BLaER1 treated with 17β-estradiol and CSF1 and Interleukin-3, amounts not matched to agents 10 nM and 100 nM (cell line): Measurements from ENCODE around the gene FAS.

Experiments
- H3K27ac ChIP-seq, 11 experiments: shearing (Covaris generic); formaldehyde crosslinking; 2 replicates each; pipeline ENCODE4 v1.8.1; 2022
- H3K27me3 ChIP-seq, 11 experiments: shearing (Covaris generic); formaldehyde crosslinking; 2 replicates each; pipeline ENCODE4 v1.8.1; 2022
- H3K36me3 ChIP-seq, 11 experiments: shearing (Covaris generic); formaldehyde crosslinking; 2 replicates each; pipeline ENCODE4 v1.8.1; 2022
- H3K4me1 ChIP-seq, 10 experiments: shearing (Covaris generic); formaldehyde crosslinking; 2 replicates each; pipeline ENCODE4 v1.8.1; 2022
- H3K4me2 ChIP-seq, 11 experiments: shearing (Covaris generic); formaldehyde crosslinking; 2 replicates each; pipeline ENCODE4 v1.8.1; 2022
- H3K4me3 ChIP-seq, 10 experiments: shearing (Covaris generic); formaldehyde crosslinking; 2 replicates each; pipeline ENCODE4 v1.8.1; 2022
- H3K9ac ChIP-seq, 11 experiments: shearing (Covaris generic); formaldehyde crosslinking; 2 replicates each; pipeline ENCODE4 v1.8.1; 2022
- H3K9me3 ChIP-seq, 11 experiments: shearing (Covaris generic); formaldehyde crosslinking; replicated peaks in 1 of 11; 2 replicates each; pipeline ENCODE4 v1.8.1; 2022
- H4K20me1 ChIP-seq, 11 experiments: shearing (Covaris generic); formaldehyde crosslinking; 2 replicates each; pipeline ENCODE4 v1.8.1; 2022
- Cebpa-rat ChIP-seq, 11 experiments: shearing (Covaris generic); IDR thresholded peaks; 2 replicates each; pipeline ENCODE4 v1.8.1; 2022

FAS gene

GRCh38 chr10:88989824-88990383 lies 694 bp upstream of the FAS start:
- Histone ChIP-seq H3K27me3 (peaks cover 0 to 4% (median 0%) of the 10 kb centered on the region in 11 experiments; a peak in 1 of 22 replicates), H3K36me3 (peaks cover 0 to 3% (median 0%) of the 10 kb centered on the region in 11 experiments; a peak in 1 of 22 replicates), H3K4me3 (peak overlapping the region; percentile 70 to 94 (median 81)), H3K4me1 (peaks cover 29 to 66% (median 46%) of the 10 kb centered on the region in 10 experiments), H3K27ac (peak overlapping the region; percentile 69 to 95 (median 79); a peak in 21 of 22 replicates), H3K9ac (peak overlapping the region; percentile 71 to 94 (median 85); a peak in 20 of 22 replicates), H3K4me2 (peak overlapping the region; percentile 90 to 99 (median 95)), H3K9me3 (peaks cover 0 to 13% (median 6%) of the 10 kb centered on the region in 11 experiments; a peak in 13 of 22 replicates), H4K20me1 (peaks cover 0 to 23% (median 0%) of the 10 kb centered on the region in 11 experiments; a peak in 3 of 22 replicates)
- peak in 10 of 11 experiments; percentile 23 to 87 (median 64); a peak in 13 of 22 replicates for TF ChIP-seq Cebpa-rat (IDR thresholded peaks at IDR 0.05)

DNA sequence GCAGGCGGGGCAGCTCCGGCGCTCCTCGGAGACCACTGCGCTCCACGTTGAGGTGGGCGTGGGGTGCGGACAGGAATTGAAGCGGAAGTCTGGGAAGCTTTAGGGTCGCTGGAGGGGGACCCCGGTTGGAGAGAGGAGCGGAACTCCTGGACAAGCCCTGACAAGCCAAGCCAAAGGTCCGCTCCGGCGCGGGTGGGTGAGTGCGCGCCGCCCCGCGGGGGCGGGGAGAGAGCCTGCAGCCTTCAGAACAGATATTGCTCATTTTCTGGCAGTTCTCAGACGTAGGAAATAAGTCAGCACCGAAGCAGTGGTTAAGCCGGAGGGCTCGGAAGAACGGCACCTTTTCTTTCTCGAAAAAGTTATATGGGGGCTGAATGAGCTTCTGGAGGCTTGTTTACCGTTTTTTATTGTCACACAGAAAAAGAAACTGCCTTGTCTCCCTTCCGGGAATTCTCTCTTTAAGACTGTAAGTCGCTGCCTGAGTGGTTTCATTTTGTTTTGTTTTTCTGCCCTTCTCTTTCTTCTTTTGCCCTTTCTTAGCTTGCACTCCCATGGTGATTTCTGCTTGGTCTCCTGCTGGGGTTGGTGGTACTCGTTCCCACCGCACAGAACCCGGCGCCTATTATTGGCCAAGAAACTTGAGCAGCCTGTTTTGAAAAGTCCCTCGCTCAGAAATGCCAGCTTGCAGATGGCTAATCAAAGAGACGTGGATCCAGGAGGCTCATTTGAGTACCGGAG lies 732 bp downstream of the FAS start:
- Histone ChIP-seq H3K36me3 (peaks cover 0 to 8% (median 0%) of the 10 kb centered on the region in 11 experiments; a peak in 1 of 22 replicates), H3K4me2 (peak overlapping the region; percentile 90 to 99 (median 95)), H3K27me3 (peaks cover 0 to 4% (median 0%) of the 10 kb centered on the region in 11 experiments; a peak in 1 of 22 replicates), H4K20me1 (peaks cover 0 to 30% (median 0%) of the 10 kb centered on the region in 11 experiments; a peak in 6 of 22 replicates), H3K9me3 (peaks cover 0 to 12% (median 5%) of the 10 kb centered on the region in 11 experiments; a peak in 13 of 22 replicates), H3K4me3 (peak overlapping the region; percentile 70 to 94 (median 81)), H3K9ac (peak overlapping the region; percentile 71 to 94 (median 85)), H3K27ac (peak overlapping the region; percentile 69 to 95 (median 79)), H3K4me1 (peaks cover 29 to 74% (median 46%) of the 10 kb centered on the region in 10 experiments)
- TF ChIP-seq Cebpa-rat (IDR thresholded peaks at IDR 0.05), result no peak

- H3K9ac ChIP-seq, result peak overlapping the region; percentile 71 to 94 (median 85)
- peaks cover 0 to 4% (median 0%) of the 10 kb centered on the region in 11 experiments; a peak in 1 of 22 replicates for H3K27me3 ChIP-seq
- H3K36me3 ChIP-seq, result peaks cover 0 to 8% (median 0%) of the 10 kb centered on the region in 11 experiments; a peak in 1 of 22 replicates
- peak overlapping the region; percentile 69 to 95 (median 79) for H3K27ac ChIP-seq
- H4K20me1 ChIP-seq, result peaks cover 0 to 36% (median 0%) of the 10 kb centered on the region in 11 experiments; a peak in 6 of 22 replicates
- peak overlapping the region; percentile 90 to 99 (median 95) for H3K4me2 ChIP-seq
- H3K4me1 ChIP-seq, result peaks cover 29 to 76% (median 40%) of the 10 kb centered on the region in 10 experiments
- H3K9me3 ChIP-seq, result peaks cover 0 to 6% (median 0%) of the 10 kb centered on the region in 11 experiments; a peak in 9 of 22 replicates
- H3K4me3 ChIP-seq, result peak overlapping the region; percentile 70 to 94 (median 81)
- TF ChIP-seq Cebpa-rat (IDR thresholded peaks at IDR 0.05), result no peak
Observed at GRCh38 chr10:88991899-88992320, 1.3 kb downstream of the FAS start.

- Histone ChIP-seq H4K20me1 (peaks cover 0 to 47% (median 0%) of the 10 kb centered on the region in 11 experiments; a peak in 6 of 22 replicates), H3K9me3 (no peaks in the 10 kb centered on the region), H3K4me3 (peak overlapping the region in 4 of 10 experiments; percentile 70 to 94 (median 87); a peak in 7 of 20 replicates), H3K36me3 (peaks cover 0 to 13% (median 0%) of the 10 kb centered on the region in 11 experiments; a peak in 3 of 22 replicates), H3K27me3 (peaks cover 0 to 4% (median 0%) of the 10 kb centered on the region in 11 experiments; a peak in 1 of 22 replicates), H3K27ac (0 out of 22 replicates have a peak overlapping the region, but pooled peaks of 1 of the 11 experiments have one; percentile 5), H3K4me2 (peak overlapping the region in 7 of 11 experiments; percentile 14 to 99 (median 93); a peak in 10 of 22 replicates), H3K4me1 (peaks cover 22 to 66% (median 29%) of the 10 kb centered on the region in 10 experiments), H3K9ac (peak overlapping the region in 3 of 11 experiments; percentile 85 to 92 (median 89); a peak in 6 of 22 replicates)
- TF ChIP-seq Cebpa-rat (IDR thresholded peaks at IDR 0.05), result no peak
Observed at GRCh38 chr10:88992921-88993524, 2.4 kb downstream of the FAS start.

DNA sequence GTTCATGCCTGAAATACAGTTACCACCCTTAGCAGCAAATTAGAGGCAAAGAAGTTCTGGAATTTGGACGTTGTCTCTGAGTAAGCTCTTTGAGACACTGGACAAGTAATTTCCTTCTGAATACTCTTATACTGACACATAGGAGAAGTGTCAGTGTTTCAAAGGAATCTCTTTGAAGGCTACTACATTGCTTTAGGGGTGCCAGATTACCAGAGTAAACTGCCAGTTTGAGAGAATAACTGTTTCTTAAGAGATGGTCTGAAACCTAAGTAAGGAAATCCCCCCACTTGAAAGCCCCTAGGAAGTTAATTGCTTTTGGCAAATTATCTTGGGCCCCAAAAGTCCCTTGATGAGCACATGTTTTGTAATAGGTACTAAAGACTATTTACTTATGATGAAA lies 3.4 kb downstream of the FAS start:
- Histone ChIP-seq H3K27ac (no peak overlapping the region), H3K9ac (peak overlapping the region in 2 of 11 experiments; percentile 23 to 36; a peak in 2 of 22 replicates), H3K4me3 (peak overlapping the region in 2 of 10 experiments; percentile 20; a peak in 1 of 20 replicates)

GRCh38 chr10:88995156-88995876 lies 4.7 kb downstream of the FAS start:
- no peak for TF ChIP-seq Cebpa-rat (IDR thresholded peaks at IDR 0.05)
- Histone ChIP-seq H3K9me3 (no peaks in the 10 kb centered on the region), H3K4me2 (peak overlapping the region in 3 of 11 experiments; percentile 8 to 45 (median 21); a peak in 4 of 22 replicates), H3K9ac (no peak overlapping the region), H3K27me3 (peaks cover 0 to 4% (median 0%) of the 10 kb centered on the region in 11 experiments; a peak in 1 of 22 replicates), H3K4me3 (no peak overlapping the region), H3K27ac (no peak overlapping the region), H3K36me3 (peaks cover 0 to 21% (median 0%) of the 10 kb centered on the region in 11 experiments; a peak in 3 of 22 replicates), H3K4me1 (peaks cover 9 to 44% (median 17%) of the 10 kb centered on the region in 10 experiments), H4K20me1 (peaks cover 0 to 67% (median 0%) of the 10 kb centered on the region in 11 experiments; a peak in 6 of 22 replicates)

More for the DNA sequence above, 3.4 kb downstream of the FAS start:
- peaks cover 0 to 57% (median 0%) of the 10 kb centered on the region in 11 experiments; a peak in 6 of 22 replicates for H4K20me1 ChIP-seq
- H3K36me3 ChIP-seq, result peaks cover 0 to 21% (median 0%) of the 10 kb centered on the region in 11 experiments; a peak in 3 of 22 replicates
- peaks cover 22 to 56% (median 29%) of the 10 kb centered on the region in 10 experiments for H3K4me1 ChIP-seq
- H3K4me2 ChIP-seq, result peak overlapping the region in 3 of 11 experiments; percentile 93 to 98 (median 95); a peak in 6 of 22 replicates
- H3K9me3 ChIP-seq, result no peaks in the 10 kb centered on the region
- no peak for TF ChIP-seq Cebpa-rat (IDR thresholded peaks at IDR 0.05)
- peaks cover 0 to 4% (median 0%) of the 10 kb centered on the region in 11 experiments; a peak in 1 of 22 replicates for H3K27me3 ChIP-seq

- Histone ChIP-seq H3K9ac (no peak overlapping the region), H3K36me3 (peaks cover 0 to 27% (median 0%) of the 10 kb centered on the region in 11 experiments; a peak in 4 of 22 replicates), H3K4me1 (peaks cover 4 to 52% (median 7%) of the 10 kb centered on the region in 10 experiments; a peak in 19 of 20 replicates), H3K4me3 (no peak overlapping the region), H4K20me1 (peaks cover 0 to 82% (median 0%) of the 10 kb centered on the region in 11 experiments; a peak in 6 of 22 replicates), H3K9me3 (no peaks in the 10 kb centered on the region), H3K27ac (no peak overlapping the region), H3K27me3 (no peaks in the 10 kb centered on the region), H3K4me2 (peak overlapping the region in 1 of 11 experiments; percentile 45; a peak in 2 of 22 replicates)
- TF ChIP-seq Cebpa-rat (IDR thresholded peaks at IDR 0.05), result no peak
Observed at GRCh38 chr10:88996927-88997326, 6.3 kb downstream of the FAS start.
